ENCODE data around the gene ELFN1. TPM values are rescaled to one million over a fixed set of nuclear protein-coding genes. Genes with fewer than 3 reads are reported as not detected.

Gene ELFN1
- total RNA-seq, 1 donor from 2014 or later = 12.0 TPM

DNA sequence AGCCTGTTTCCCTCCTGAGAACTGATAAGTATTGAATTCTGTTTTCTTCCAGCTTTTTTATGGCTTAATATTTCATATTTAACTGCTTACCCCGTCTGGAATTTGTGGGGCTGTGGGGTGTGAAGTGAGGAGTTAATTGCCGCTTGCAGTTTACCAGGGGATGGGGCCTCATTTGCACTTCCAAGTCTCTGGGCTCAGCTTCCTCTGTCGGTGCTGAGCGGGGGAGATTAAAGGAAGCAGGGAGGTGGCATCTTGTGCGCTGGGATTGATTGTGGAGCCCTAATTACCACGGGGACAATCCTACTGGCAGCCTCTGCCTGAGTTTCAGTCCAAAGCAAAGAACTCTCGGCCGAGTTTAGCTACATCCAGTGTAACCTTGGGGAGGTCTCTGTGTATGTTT, 33.4 kb downstream of the ELFN1 start:
- intact Hi-C loops (cut with micrococcal nuclease) = no loop called here
- ATAC-seq (no peak), DNase-seq (no peak)

GRCh38 chr7:1703871-1704810, 34.1 kb downstream of the ELFN1 start:
- ATAC-seq (no peak), DNase-seq (no peak)
- intact Hi-C loops (cut with micrococcal nuclease) = no loop called here

DNA sequence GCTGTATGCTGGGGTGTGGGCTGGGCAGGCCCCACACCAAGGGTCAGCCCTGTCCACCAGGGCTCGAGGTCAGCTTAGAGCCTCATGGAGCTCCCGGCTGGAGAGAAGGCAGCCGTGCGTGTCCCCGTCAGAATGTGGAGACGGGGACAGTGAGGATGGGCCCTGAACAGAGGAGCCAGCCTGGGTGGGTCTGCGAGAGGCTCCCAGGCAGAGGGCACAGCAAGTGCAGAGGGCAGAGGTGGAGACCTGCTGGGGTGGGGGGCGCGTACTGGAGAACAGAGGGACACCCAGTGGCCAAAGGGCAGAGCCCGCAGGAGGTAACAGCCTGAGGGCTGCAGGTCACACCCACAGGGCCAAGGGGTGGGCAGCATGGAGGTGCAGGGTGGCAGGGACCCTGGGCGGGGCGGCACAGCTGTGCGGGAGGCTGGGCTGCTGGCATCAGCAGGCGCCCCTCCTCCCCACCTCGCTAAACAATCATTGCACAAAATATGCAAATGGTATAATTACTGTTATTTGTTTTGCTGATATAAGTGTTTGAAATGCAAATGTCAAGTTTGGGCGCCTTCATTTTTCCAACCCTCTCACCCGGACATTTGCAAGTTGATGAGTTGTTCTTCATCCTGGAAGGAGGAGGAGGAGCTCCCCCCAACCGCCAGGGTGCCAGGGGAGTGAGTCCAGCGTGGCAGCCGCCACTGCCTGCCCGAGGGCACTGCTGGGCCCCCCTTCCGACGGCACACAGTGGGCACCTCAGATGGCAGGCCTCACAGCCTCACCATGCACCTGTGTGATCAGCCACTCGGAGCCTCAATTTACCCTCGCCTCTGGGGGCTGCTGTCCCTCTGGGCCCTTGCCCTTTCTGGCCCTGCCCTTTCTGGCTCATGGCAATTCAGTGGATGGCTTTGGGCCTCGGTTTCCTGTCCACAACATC, 35.0 kb downstream of the ELFN1 start:
- ATAC-seq (no peak), DNase-seq (no peak)
- intact Hi-C loops (cut with micrococcal nuclease) = no loop called here

DNA sequence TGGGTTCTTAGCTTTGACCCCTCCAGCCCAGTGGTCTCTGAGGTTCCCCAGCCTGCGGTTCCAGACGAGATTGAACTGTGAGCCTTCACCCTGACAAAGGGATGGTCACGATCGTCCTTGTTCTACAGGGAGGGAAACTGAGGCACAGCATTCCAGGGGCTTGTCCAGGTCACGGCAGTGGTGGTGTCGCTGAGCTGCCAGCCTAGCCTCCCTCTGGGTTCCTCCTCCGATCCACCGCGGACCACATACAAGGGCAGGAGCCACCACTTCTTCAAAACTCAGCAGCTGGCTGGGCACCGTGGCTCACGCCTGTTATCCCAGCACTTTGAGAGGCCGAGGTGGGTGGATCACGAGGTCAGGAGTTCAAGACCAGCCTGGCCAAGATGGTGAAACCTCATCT, 35.8 kb downstream of the ELFN1 start:
- intact Hi-C loops (cut with micrococcal nuclease) = no loop called here
- ATAC-seq (no peak), DNase-seq (no peak)

- intact Hi-C loops (cut with micrococcal nuclease) = no loop called here
- ATAC-seq (no peak), DNase-seq (no peak)
Observed at GRCh38 chr7:1706381-1706720, 36.3 kb downstream of the ELFN1 start.

DNA sequence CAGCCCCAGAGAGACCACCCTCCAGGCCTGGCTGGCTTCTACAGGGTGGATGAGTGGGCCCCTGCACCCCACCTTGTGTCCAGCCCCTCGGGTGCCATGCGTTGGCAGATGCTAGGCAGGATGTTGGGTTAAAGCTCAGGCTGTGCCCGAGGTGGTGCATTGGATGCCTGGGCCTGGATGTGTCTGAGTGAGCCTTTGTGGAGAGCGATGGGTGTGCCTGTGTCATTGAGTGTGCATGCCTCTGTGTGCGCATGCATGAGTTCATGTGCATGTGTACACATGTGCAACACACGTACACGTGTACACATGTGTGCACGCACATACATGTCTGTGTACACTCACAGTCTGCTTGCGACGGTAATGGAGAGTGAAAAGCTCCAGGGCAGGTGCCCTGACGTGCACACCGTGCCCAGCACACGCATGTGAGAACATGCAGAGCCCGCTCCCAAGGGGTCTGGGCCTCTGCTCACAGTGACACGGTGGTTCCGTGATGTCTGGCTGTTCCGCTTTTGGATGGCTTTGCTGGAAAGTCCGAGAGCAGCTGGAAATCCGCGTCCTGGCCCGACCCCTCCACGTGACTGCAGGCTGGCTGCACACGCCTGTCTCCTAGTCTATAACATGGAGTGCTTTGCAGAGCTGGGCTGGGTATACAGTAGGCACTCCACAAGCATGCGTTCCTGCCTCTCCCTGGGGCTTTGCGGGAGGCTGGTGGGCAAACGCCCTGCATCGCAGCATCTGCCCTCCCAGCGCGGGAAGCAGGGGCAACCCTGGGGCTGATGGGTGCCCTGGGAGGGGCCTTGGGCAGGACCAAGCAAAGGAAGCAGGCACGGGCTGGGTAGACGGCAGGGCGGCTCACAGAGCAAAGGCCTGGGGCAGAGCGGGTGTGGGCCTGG, 36.9 kb downstream of the ELFN1 start:
- DNase-seq (no peak), ATAC-seq (no peak)
- intact Hi-C loops (cut with micrococcal nuclease) = no loop called here

- ATAC-seq = no peak
- no peak for DNase-seq
- intact Hi-C loops (cut with micrococcal nuclease) = no loop called here
Observed at GRCh38 chr7:1707756-1708595, 37.9 kb downstream of the ELFN1 start.

DNA sequence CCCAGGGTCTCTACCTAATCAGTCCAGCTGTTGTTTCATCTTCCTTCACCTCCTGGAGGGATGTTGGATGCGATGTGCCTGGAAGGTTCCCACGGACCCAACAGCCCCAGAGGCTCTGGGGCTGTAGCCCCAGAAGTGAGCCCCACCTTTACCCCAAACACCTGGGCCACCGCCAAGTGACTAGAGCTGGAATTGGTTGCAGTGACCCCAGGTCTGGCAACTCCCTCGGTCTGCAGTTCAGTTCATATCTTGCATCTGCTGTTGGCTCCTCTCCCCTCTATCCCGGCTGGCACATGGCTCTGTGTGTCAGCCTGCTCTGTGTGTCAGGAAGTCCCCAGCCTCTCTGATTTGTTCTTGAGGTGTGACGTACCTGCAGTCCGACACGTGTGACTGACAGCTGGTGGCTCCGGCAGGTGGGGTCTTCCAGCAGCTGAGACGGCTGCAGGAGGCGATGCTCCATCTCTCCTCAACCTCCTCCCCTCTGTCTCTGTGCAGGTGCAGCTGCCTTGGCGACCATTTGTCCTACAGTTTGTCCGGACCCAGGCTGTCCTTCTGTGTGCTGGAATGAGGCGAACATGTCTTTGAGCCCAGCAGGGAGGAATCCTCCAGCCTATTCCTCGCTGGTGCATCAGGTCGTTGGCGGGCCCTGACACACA, 38.6 kb downstream of the ELFN1 start:
- intact Hi-C loops (cut with micrococcal nuclease) = no loop called here
- DNase-seq (no peak), ATAC-seq (no peak)

DNA sequence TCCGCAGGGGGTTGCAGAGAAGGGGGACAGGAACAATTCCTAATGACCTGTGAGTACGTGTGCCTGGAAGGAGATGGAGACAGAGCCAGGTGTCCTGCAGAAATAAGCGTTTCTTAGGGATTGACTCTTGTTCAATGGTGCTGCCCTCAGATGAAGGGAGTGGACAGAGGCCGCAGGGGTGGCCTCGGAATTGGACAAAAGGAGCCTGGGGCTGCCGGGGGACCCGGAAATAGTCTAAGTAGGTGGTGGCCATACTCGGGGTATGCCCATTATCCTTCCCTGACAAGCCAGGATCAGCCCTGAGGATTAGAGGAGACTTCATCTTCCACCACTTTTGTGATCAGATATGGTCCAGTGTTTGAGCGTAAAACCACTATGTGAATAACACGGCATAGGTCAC, 39.2 kb downstream of the ELFN1 start:
- ATAC-seq (no peak), DNase-seq (no peak)
- intact Hi-C loops (cut with micrococcal nuclease) = no loop called here

DNA sequence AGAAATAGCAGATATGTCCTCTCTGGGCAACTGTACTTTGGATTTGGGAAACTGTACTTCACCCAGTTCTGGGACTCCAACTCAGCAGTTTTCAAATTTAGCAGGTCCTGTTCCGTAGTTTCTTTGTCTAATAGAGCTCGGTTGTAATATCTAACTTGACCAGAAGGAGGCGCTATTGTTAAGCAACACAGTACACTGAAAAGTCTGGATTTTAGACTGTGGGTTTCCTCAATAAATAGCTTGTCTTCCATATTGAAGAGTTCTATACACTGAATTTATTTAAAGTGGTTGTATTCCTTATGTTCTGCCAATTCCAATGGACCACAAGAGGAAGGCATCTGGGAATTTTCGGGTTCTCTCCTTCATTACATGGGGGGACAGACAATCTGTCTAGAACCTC, 39.8 kb downstream of the ELFN1 start:
- DNase-seq (no peak), ATAC-seq (no peak)
- intact Hi-C loops (cut with micrococcal nuclease) = no loop called here

- ATAC-seq = no peak
Observed at GRCh38 chr7:1710936-1711335, 40.9 kb downstream of the ELFN1 start.

DNA sequence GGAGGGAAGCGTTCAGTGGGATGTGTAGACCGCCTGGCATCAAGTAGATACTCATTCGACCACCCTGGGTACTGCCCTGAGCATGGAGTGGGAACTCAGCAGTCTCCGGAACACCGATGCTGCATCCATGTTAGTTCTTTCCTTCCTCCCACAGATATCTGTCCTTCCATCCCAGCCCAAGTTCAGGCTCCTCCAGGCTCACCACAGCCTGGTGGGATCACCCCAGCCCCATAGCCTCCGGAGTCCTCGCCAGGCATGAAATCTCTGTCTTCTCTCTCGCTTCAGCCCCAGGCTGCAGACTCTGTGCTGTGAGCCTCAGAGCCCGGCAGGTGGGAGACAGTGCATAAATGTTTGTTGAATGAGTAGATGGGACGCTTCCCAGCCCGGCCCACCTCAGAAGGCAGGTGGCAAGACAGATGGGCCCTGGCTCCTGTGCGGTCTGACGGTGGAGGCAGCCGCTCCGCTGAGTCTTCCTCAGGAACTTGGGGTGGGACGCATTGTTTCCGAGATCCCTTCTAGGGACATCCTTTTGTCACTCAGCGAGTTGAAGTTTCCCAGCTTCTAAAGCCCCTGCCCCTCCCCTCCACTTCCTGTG, 42.9 kb downstream of the ELFN1 start:
- DNase-seq (peak; percentile 27), ATAC-seq (peak; percentile 5)
- intact Hi-C loops (cut with micrococcal nuclease) = no loop called here

More at GRCh38 chr7:1710936-1711335, 40.9 kb downstream of the ELFN1 start:
- intact Hi-C loops (cut with micrococcal nuclease) = no loop called here
- no peak for DNase-seq

- DNase-seq (peak; percentile 81), ATAC-seq (peak; percentile 90)
- intact Hi-C loops (cut with micrococcal nuclease) = no loop called here
Observed at GRCh38 chr7:1713502-1714484, 43.7 kb downstream of the ELFN1 start.

DNA sequence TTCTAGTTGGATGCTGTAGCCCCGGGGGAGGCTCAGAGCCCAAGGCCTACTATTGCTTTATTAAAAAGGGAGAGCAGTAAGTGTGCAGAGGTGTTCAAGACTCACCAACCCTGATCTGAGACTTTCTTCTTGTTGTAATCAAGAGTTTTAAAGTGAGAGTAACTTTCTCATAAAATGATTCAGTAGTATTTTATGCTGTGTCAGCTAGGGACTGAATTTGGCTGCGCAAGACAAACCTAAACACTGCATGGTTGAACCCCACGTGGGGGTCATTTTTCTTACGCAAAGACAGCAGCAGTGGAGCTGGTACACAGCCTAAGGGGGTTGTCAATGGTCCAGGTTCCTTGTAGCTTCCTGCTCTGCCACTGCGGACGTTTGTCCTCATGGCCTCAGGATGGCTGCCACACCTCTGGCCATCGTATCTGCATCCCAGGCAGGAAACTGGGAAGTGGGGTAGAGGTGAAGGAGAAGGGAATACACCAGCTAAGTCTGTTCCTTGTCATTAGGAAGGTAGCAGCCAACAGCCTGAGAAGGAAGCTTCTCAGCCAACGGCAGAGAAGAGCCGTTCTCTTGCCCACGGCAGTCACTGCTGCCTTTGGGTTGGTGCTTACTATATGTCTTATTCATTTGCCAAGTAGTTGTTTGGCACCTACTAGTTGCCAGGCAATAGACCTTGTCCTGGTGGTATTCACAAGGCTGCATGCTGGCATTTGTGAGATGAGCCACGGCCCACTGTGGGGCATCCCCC, 44.7 kb downstream of the ELFN1 start:
- peak; percentile 3 for DNase-seq
- no peak for ATAC-seq
- intact Hi-C loops (cut with micrococcal nuclease) = no loop called here

- peak; percentile 16 for DNase-seq
- intact Hi-C loops (cut with micrococcal nuclease) = no loop called here
- no peak for ATAC-seq
Observed at GRCh38 chr7:1715331-1715625, 45.2 kb downstream of the ELFN1 start.

DNA sequence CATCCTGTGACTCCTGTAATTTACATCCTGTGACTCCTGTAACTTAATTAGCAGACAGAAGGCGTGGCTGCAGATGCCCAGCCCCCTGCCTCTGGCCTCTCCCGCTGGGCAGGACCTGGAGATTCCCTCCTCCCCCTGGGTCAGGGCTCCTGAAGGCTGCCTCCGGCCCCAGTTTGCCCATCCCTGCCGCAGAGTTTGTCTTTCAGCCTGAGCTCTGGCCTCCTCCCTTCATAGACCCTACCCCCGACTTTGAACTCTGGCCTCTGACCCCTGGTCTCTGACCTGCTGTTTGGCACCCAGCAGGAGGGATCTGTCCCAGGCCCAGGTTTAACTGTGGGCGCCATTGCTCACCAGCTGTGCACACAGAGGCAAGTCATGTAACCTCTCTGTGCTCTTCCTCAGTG, 45.6 kb downstream of the ELFN1 start:
- intact Hi-C loops (cut with micrococcal nuclease) = no loop called here
- ATAC-seq = no peak
- peak; percentile 23 for DNase-seq

Measured in left ventricle myocardium superior (tissue), 1 donor.